A673 (cell line): ENCODE measurements around the gene GRAMD2A. TPM values are rescaled to one million over a fixed set of nuclear protein-coding genes. Genes with fewer than 3 reads are reported as not detected.

ENCODE experiments used
- BruUV-seq: library from RNA; stranded (reverse); fragments of 400-500 nt; replicated peaks from 2 replicates; lab custom pipeline; 2021; lab: Mats Ljungman, UMichigan
- CTCF ChIA-PET: fragments of 300-600 bp; sonication (Branson Sonifier 250); formaldehyde crosslinking; loops from one replicate; lab custom pipeline; 2022; ENCODE audit warnings: antibody characterized with exemption; lab: Charles Lee
- POLR2A ChIA-PET: fragments of 300-600 bp; sonication (Branson Sonifier 250); formaldehyde crosslinking; loops from one replicate; lab custom pipeline; 2022; ENCODE audit warnings: antibody characterized with exemption; ENCODE audit not compliant: low non-redundant PET; lab: Charles Lee
- DNase-seq: peaks from one replicate; pipeline ENCODE4 v3.0.0-alpha.2; 2015; ENCODE audit warnings: low spot score
- H3K27ac ChIP-seq: fragments of 200-600 bp; sonication (generic); 2 replicates; pipeline ENCODE4 v1.5.1; 2016; ENCODE audit warnings: mixed run types, low read depth, mild to moderate bottlenecking, mixed read lengths, antibody characterized with exemption, low read length; ENCODE audit not compliant: poor library complexity, severe bottlenecking
- H3K27me3 ChIP-seq: fragments of 200-600 bp; sonication (generic); replicated peaks from 2 replicates; pipeline ENCODE4 v1.6.1; 2017; ENCODE audit warnings: mixed run types, low read depth, mild to moderate bottlenecking, mixed read lengths, antibody characterized with exemption, low read length; ENCODE audit not compliant: insufficient read depth, poor library complexity
- H3K36me3 ChIP-seq: fragments of 200-600 bp; sonication (generic); 2 replicates; pipeline ENCODE4 v1.6.1; 2016; ENCODE audit warnings: mixed run types, mild to moderate bottlenecking, mixed read lengths, antibody characterized with exemption, low read length; ENCODE audit not compliant: insufficient read depth, poor library complexity, severe bottlenecking
- H3K4me1 ChIP-seq: fragments of 200-600 bp; sonication (generic); 2 replicates; pipeline ENCODE4 v1.6.1; 2017; ENCODE audit warnings: mixed run types, mild to moderate bottlenecking, mixed read lengths, antibody characterized with exemption, low read length; ENCODE audit not compliant: insufficient read depth, poor library complexity, severe bottlenecking
- H3K4me3 ChIP-seq: fragments of 200-600 bp; sonication (generic); 2 replicates; pipeline ENCODE4 v1.5.1; 2016; ENCODE audit warnings: low read depth, mixed run types, mild to moderate bottlenecking, mixed read lengths, low read length; ENCODE audit not compliant: poor library complexity, severe bottlenecking
- H3K9me3 ChIP-seq: fragments of 200-600 bp; sonication (generic); 2 replicates; pipeline ENCODE4 v1.6.1; 2016; ENCODE audit warnings: mixed run types, low read depth, mild to moderate bottlenecking, mixed read lengths, antibody characterized with exemption, low read length; ENCODE audit not compliant: poor library complexity, severe bottlenecking
- EZH2 ChIP-seq: fragments of 200-600 bp; sonication (generic); IDR thresholded peaks from 2 replicates; pipeline ENCODE4 v1.6.1; 2017; ENCODE audit warnings: borderline replicate concordance, low read depth, mild to moderate bottlenecking, mixed read lengths, antibody characterized with exemption, low read length; ENCODE audit not compliant: poor library complexity, severe bottlenecking
- intact Hi-C: fragments of 100-400 bp; cut with micrococcal nuclease; formaldehyde crosslinking; loops from one replicate; pipeline ENCODE4 v1.10.0; 2022; ENCODE audit not compliant: unreplicated experiment
- total RNA-seq: library from RNA; stranded (reverse); gene quantifications from 2 replicates; pipeline ENCODE4 v1.2.3, GENCODE V29; 2021
- TF ChIP-seq, protein P1 (sequence below): fragments of 300-800, 200-600 bp; sonication (generic); conservative IDR thresholded peaks from 2 replicates; pipeline ENCODE4 v1.5.1; 2017; ENCODE audit warnings: low read depth, mild to moderate bottlenecking, antibody characterized with exemption, low read length, moderate library complexity, mixed read lengths

GRAMD2A gene
- total RNA-seq, 1 experiment from 2014 or later, result 0.43 TPM

- intact Hi-C loops, result no loop called here
- TF ChIP-seq EZH2, result no peak
- TF ChIP-seq, protein P1, sequence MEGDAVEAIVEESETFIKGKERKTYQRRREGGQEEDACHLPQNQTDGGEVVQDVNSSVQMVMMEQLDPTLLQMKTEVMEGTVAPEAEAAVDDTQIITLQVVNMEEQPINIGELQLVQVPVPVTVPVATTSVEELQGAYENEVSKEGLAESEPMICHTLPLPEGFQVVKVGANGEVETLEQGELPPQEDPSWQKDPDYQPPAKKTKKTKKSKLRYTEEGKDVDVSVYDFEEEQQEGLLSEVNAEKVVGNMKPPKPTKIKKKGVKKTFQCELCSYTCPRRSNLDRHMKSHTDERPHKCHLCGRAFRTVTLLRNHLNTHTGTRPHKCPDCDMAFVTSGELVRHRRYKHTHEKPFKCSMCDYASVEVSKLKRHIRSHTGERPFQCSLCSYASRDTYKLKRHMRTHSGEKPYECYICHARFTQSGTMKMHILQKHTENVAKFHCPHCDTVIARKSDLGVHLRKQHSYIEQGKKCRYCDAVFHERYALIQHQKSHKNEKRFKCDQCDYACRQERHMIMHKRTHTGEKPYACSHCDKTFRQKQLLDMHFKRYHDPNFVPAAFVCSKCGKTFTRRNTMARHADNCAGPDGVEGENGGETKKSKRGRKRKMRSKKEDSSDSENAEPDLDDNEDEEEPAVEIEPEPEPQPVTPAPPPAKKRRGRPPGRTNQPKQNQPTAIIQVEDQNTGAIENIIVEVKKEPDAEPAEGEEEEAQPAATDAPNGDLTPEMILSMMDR, result no peak
- Histone ChIP-seq H3K27me3 (no peaks in the 10 kb centered on the region), H3K9me3 (no peaks in the 10 kb centered on the region), H3K36me3 (no peaks in the 10 kb centered on the region), H3K4me1 (no peaks in the 10 kb centered on the region), H3K27ac (no peak overlapping the region), H3K4me3 (no peak overlapping the region)
- no TSS peak for BruUV-seq
- DNase-seq, result no peak
- CTCF ChIA-PET, result no interaction called here
- POLR2A ChIA-PET, result no interaction called here
Measured at GRCh38 chr15:72136170-72137051, 61.2 kb downstream of the GRAMD2A start.

DNA sequence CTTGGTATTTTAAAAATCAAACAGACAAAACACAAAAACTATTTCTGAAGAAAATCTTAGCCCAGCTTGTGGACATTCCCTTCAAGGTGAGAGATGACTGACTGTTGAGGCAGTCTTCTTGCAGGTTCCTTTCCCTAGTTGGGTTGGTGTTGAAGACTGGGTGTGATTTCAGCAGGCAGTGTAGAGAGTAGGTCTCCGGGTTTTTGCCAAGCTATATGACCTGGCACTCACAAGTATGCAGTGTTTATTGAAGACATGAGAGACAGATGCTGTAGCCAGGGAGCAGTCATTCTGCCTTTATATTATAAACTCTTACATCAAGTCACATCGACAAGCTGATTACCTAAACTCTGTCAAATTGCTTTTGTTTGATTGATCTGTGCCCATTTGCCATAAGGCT is 61.9 kb downstream of the GRAMD2A start:
- H3K4me3 ChIP-seq, result no peak overlapping the region
- BruUV-seq, result no TSS peak
- CTCF ChIA-PET, result no interaction called here

GRCh38 chr15:72133211-72133610 is 64.4 kb downstream of the GRAMD2A start:
- H3K27me3 ChIP-seq, result no peaks in the 10 kb centered on the region
- DNase-seq, result no peak
- TF ChIP-seq EZH2, result no peak
- TF ChIP-seq, protein P1, result no peak
- H3K4me3 ChIP-seq, result no peak overlapping the region
- POLR2A ChIA-PET, result no interaction called here
- CTCF ChIA-PET, result no interaction called here
- no peaks in the 10 kb centered on the region for H3K36me3 ChIP-seq
- H3K9me3 ChIP-seq, result no peaks in the 10 kb centered on the region
- BruUV-seq, result no TSS peak
- H3K27ac ChIP-seq, result no peak overlapping the region
- no peaks in the 10 kb centered on the region for H3K4me1 ChIP-seq
- intact Hi-C loops, result no loop called here

More for the DNA sequence above, 61.9 kb downstream of the GRAMD2A start:
- H3K27me3 ChIP-seq, result no peaks in the 10 kb centered on the region
- no peak overlapping the region for H3K27ac ChIP-seq
- TF ChIP-seq, protein P1, result no peak
- TF ChIP-seq EZH2, result no peak
- no peak for DNase-seq
- H3K36me3 ChIP-seq, result no peaks in the 10 kb centered on the region
- no peaks in the 10 kb centered on the region for H3K9me3 ChIP-seq
- intact Hi-C loops, result no loop called here
- H3K4me1 ChIP-seq, result no peaks in the 10 kb centered on the region
- POLR2A ChIA-PET, result no interaction called here
